Breast epithelium (tissue), 4 donors: Measurements from ENCODE around the gene POLR2H. TPM values are rescaled to one million over a fixed set of nuclear protein-coding genes. Genes with fewer than 3 reads are reported as not detected.
A peak's percentile ranks its signal among the peaks of the same experiment; 100 is the strongest.

Experiments used
- DNase-seq, 2 donors: peaks; one replicate each; pipeline ENCODE4 v3.0.0-alpha.2; 2019; ENCODE audit warnings: low spot score in 2 of 2
- H3K27ac ChIP-seq, 2 donors: fragments of 200-600 bp; sonication (generic) in 1 of 2; one replicate each; pipeline ENCODE4 v1.5.1; 2016 to 2019; ENCODE audit warnings: mild to moderate bottlenecking in 1 of 2
- H3K27me3 ChIP-seq, 2 donors: fragments of 200-600 bp; sonication (generic) in 1 of 2; one replicate each; pipeline versions ENCODE4 v1.5.1 to v1.6.0; 2017 to 2019; ENCODE audit warnings: control low read depth in 1 of 2, mild to moderate bottlenecking in 1 of 2
- H3K36me3 ChIP-seq: fragments of 200-600 bp; one replicate; pipeline ENCODE4 v1.5.1; 2019
- H3K4me1 ChIP-seq, 2 donors: fragments of 200-600 bp; sonication (generic); one replicate each; pipeline ENCODE4 v1.5.1; 2016 to 2019; ENCODE audit warnings: control low read depth in 1 of 2
- H3K4me3 ChIP-seq, 3 donors: fragments of 200-600 bp; sonication (generic); 1 replicate in 2 of 3; 2 replicates in 1 of 3; pipeline ENCODE4 v1.5.1; 2016 to 2019; ENCODE audit warnings: mild to moderate bottlenecking in 3 of 3, moderate library complexity in 2 of 3
- H3K9me3 ChIP-seq, 2 donors: fragments of 200-600 bp; sonication (generic) in 1 of 2; one replicate each; pipeline ENCODE4 v1.5.1; 2016 to 2019; ENCODE audit warnings: control low read depth in 1 of 2
- POLR2A ChIP-seq: fragments of 450-650 bp; IDR thresholded peaks from one replicate; pipeline ENCODE4 v1.6.1; 2016; ENCODE audit warnings: antibody characterized with exemption, mild to moderate bottlenecking, moderate library complexity
- POLR2AphosphoS5 ChIP-seq, 3 donors: sonication (generic); formaldehyde crosslinking; IDR thresholded peaks; one replicate each; pipeline ENCODE4 v1.6.1; 2017; ENCODE audit warnings: antibody characterized with exemption in 3 of 3
- intact Hi-C: fragments of 100-400 bp; cut with DNase I; formaldehyde crosslinking; loops from one replicate; pipeline ENCODE4 v1.15.1; 2023; ENCODE audit warnings: low total_unique reads
- total RNA-seq, 3 donors: library from RNA; depleted of rRNA; stranded (reverse); fragments of >200 nt; gene quantifications; one replicate each; pipeline ENCODE4 v1.1.0, GENCODE V29; 2016
- TF ChIP-seq, protein P1 (sequence below), 3 donors: fragments of 450-650 bp; IDR thresholded peaks; one replicate each; pipeline ENCODE4 v1.5.1; 2016 to 2017; ENCODE audit warnings: antibody characterized with exemption in 3 of 3, mild to moderate bottlenecking in 3 of 3, moderate library complexity in 3 of 3

POLR2H gene
- total RNA-seq, 3 donors from 2014 or later = 63.7 to 101 (median 99.5) TPM

GRCh38 chr3:184358124-184358767 lies 3.3 kb upstream of the POLR2H start:
- Histone ChIP-seq H3K4me3 (no peak overlapping the region), H3K27ac (no peak overlapping the region), H3K4me1 (peaks cover 0 to 10% of the 10 kb centered on the region in 2 donors), H3K36me3 (no peaks in the 10 kb centered on the region), H3K9me3 (no peaks in the 10 kb centered on the region), H3K27me3 (no peaks in the 10 kb centered on the region)
- TF ChIP-seq POLR2AphosphoS5 (IDR thresholded peaks at IDR 0.05) = no peak
- TF ChIP-seq, protein P1, sequence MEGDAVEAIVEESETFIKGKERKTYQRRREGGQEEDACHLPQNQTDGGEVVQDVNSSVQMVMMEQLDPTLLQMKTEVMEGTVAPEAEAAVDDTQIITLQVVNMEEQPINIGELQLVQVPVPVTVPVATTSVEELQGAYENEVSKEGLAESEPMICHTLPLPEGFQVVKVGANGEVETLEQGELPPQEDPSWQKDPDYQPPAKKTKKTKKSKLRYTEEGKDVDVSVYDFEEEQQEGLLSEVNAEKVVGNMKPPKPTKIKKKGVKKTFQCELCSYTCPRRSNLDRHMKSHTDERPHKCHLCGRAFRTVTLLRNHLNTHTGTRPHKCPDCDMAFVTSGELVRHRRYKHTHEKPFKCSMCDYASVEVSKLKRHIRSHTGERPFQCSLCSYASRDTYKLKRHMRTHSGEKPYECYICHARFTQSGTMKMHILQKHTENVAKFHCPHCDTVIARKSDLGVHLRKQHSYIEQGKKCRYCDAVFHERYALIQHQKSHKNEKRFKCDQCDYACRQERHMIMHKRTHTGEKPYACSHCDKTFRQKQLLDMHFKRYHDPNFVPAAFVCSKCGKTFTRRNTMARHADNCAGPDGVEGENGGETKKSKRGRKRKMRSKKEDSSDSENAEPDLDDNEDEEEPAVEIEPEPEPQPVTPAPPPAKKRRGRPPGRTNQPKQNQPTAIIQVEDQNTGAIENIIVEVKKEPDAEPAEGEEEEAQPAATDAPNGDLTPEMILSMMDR (IDR thresholded peaks at IDR 0.05) = no peak
- no peak for TF ChIP-seq POLR2A
- intact Hi-C loops = no loop called here
- DNase-seq = no peak

DNA sequence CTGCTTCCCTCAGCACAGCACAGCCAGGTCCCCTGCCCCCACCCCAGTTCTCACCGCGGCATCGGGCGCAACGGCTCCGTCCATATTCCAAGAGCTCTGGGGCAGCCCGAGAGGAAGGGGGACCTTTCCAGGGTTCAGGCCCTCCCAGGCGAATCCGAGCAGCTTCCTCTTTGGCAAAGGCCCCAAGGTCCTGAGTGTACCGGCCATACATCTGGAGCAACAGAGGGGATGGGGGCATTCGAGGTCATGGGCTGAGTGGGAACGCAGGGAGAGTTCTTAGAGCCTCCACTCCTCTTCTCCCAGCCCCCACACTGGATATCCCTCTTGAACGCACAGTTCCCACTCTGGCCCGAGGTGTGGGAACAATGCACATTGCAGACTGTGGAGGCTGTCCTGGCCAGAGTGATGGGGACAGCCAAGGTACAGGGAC lies 2.6 kb upstream of the POLR2H start:
- peaks cover 0 to 10% of the 10 kb centered on the region in 2 donors for H3K4me1 ChIP-seq
- H3K27ac ChIP-seq = no peak overlapping the region
- intact Hi-C loops = no loop called here

DNA sequence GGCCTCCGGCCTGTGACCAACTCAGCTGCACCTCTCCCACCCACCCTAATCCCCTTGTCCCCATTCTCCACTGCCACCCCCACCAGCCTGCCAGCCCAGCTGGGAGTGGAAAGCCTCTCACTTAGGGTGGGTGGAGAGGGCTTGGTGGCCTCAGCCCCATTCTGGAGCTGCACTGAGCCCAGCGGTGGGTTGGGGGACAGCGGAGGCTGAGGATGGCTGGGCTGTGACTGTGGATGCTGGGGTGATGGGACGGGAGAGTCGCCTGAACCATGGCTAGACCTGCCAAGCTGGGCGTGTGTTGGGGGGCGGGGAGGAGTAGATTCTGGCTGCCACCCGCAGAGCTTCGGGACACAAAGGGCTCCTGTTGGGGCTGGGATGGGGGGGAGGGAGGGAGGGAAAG lies 1.9 kb upstream of the POLR2H start:
- Histone ChIP-seq H3K9me3 (no peaks in the 10 kb centered on the region), H3K27me3 (no peaks in the 10 kb centered on the region), H3K4me1 (peaks cover 0 to 10% of the 10 kb centered on the region in 2 donors), H3K27ac (no peak overlapping the region), H3K4me3 (no peak overlapping the region), H3K36me3 (no peaks in the 10 kb centered on the region)
- intact Hi-C loops = no loop called here
- no peak for DNase-seq
- TF ChIP-seq POLR2AphosphoS5 (IDR thresholded peaks at IDR 0.05) (no peak), POLR2A (no peak)
- TF ChIP-seq, protein P1 (IDR thresholded peaks at IDR 0.05) = no peak

More for the DNA sequence above, 2.6 kb upstream of the POLR2H start:
- Histone ChIP-seq H3K9me3 (no peaks in the 10 kb centered on the region), H3K36me3 (no peaks in the 10 kb centered on the region), H3K4me3 (no peak overlapping the region), H3K27me3 (no peaks in the 10 kb centered on the region)
- TF ChIP-seq, protein P1 (IDR thresholded peaks at IDR 0.05) = no peak
- TF ChIP-seq POLR2A = no peak
- no peak for TF ChIP-seq POLR2AphosphoS5 (IDR thresholded peaks at IDR 0.05)
- DNase-seq = no peak

- Histone ChIP-seq H3K4me1 (peaks cover 0 to 10% of the 10 kb centered on the region in 2 donors), H3K27me3 (no peaks in the 10 kb centered on the region), H3K4me3 (peak overlapping the region in 2 of 3 donors; percentile 88 to 98), H3K36me3 (no peaks in the 10 kb centered on the region), H3K9me3 (no peaks in the 10 kb centered on the region), H3K27ac (no peak overlapping the region)
- TF ChIP-seq, protein P1 (IDR thresholded peaks at IDR 0.05) = no peak
- no peak for TF ChIP-seq POLR2AphosphoS5 (IDR thresholded peaks at IDR 0.05)
- TF ChIP-seq POLR2A = no peak
- intact Hi-C loops = no loop called here
- DNase-seq = no peak
Measured at GRCh38 chr3:184360070-184360928, 1.2 kb upstream of the POLR2H start.
